Activated CD8-positive, alpha-beta T cell treated with anti-CD3 and anti-CD28 coated beads for 36 hours (primary cell): ENCODE measurements around the gene AGAP1. TPM values are rescaled to one million over a fixed set of nuclear protein-coding genes. Genes with fewer than 3 reads are reported as not detected.

Source experiments
- ATAC-seq: fragments of 200-7000 bp; cut with Tn5 transposase; one replicate; pipeline ENCODE4 v1.10.0; 2021; ENCODE audit warnings: mild to moderate bottlenecking, moderate library complexity
- CTCF ChIA-PET: fragments of 350-600 bp; sonication (Branson Sonifier 250); formaldehyde crosslinking; loops from one replicate; lab custom pipeline; 2021; ENCODE audit warnings: antibody characterized with exemption; lab: Charles Lee
- POLR2A ChIA-PET: fragments of 350-600 bp; sonication (Branson Sonifier 250); formaldehyde crosslinking; loops from one replicate; lab custom pipeline; 2021; ENCODE audit warnings: antibody characterized with exemption; lab: Charles Lee
- DNase-seq: peaks from one replicate; pipeline ENCODE4 v3.0.0-alpha.2; 2020
- H3K27ac Mint-ChIP-seq: one replicate; pipeline ENCODE4 v1.8.0; 2021; ENCODE audit warnings: mild to moderate bottlenecking, mixed read lengths
- H3K27me3 Mint-ChIP-seq: one replicate; pipeline ENCODE4 v1.8.0; 2021; ENCODE audit warnings: mixed read lengths
- H3K36me3 Mint-ChIP-seq: one replicate; pipeline ENCODE4 v1.8.0; 2021; ENCODE audit warnings: low read depth, mixed read lengths
- H3K4me1 Mint-ChIP-seq: one replicate; pipeline ENCODE4 v1.8.0; 2021; ENCODE audit warnings: low read depth, mixed read lengths
- H3K4me3 Mint-ChIP-seq: one replicate; pipeline ENCODE4 v1.8.0; 2021; ENCODE audit warnings: mild to moderate bottlenecking, moderate library complexity, mixed read lengths
- H3K9me3 Mint-ChIP-seq: one replicate; pipeline ENCODE4 v1.8.0; 2021; ENCODE audit warnings: mixed read lengths
- CTCF ChIP-seq: fragments of 200-600 bp; IDR thresholded peaks from one replicate; pipeline ENCODE4 v1.8.0; 2022; ENCODE audit warnings: antibody characterized with exemption, mild to moderate bottlenecking
- intact Hi-C: fragments of 100-400 bp; cut with micrococcal nuclease; formaldehyde crosslinking; loops from one replicate; pipeline ENCODE4 v1.10.0; 2022
- total RNA-seq, 2 experiments: library from RNA; stranded (reverse); gene quantifications; one replicate each; pipeline ENCODE4 v1.2.3, GENCODE V29; 2021

Gene AGAP1
- total RNA-seq, 2 experiments from 2014 or later: 2.5 to 2.9 TPM

- Mint-ChIP-seq H3K27me3 (no peaks in the 10 kb centered on the region), H3K9me3 (no peaks in the 10 kb centered on the region), H3K4me3 (no peak overlapping the region), H3K4me1 (no peaks in the 10 kb centered on the region), H3K27ac (no peak overlapping the region), H3K36me3 (no peaks in the 10 kb centered on the region)
- no peak for TF ChIP-seq CTCF
- no peak for DNase-seq
- intact Hi-C loops: no loop called here
- ATAC-seq: no peak
- POLR2A ChIA-PET: no interaction called here
- CTCF ChIA-PET: no interaction called here
Observed at GRCh38 chr2:235529621-235530020, 35.8 kb downstream of the AGAP1 start.

GRCh38 chr2:235530735-235531134 is 36.9 kb downstream of the AGAP1 start:
- Mint-ChIP-seq H3K4me3 (no peak overlapping the region), H3K9me3 (no peaks in the 10 kb centered on the region), H3K27me3 (no peaks in the 10 kb centered on the region), H3K27ac (no peak overlapping the region), H3K36me3 (no peaks in the 10 kb centered on the region), H3K4me1 (no peaks in the 10 kb centered on the region)
- DNase-seq (no peak), ATAC-seq (no peak)
- POLR2A ChIA-PET: no interaction called here
- intact Hi-C loops: no loop called here
- CTCF ChIA-PET: no interaction called here
- no peak for TF ChIP-seq CTCF

DNA sequence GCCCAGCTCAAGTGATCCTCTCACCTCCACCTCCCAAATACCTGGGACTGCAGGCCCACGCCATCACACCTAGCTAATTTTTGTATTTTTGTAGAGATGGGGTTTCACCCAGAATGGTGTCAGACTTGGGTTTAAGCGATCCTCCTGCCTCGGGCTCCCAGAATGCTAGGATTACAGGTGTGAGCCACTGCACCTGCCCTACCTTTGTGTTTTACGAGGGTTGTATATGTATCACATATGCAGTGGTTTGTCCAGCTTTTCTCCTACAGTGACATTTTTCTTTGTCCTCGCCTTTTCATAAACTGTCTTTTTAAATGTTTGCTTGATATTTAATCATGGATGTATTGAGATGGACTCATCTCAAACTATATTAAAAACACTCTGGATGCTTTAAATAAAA is 38.5 kb downstream of the AGAP1 start:
- intact Hi-C loops: no loop called here
- Mint-ChIP-seq H3K4me3 (no peak overlapping the region), H3K36me3 (no peaks in the 10 kb centered on the region), H3K4me1 (no peaks in the 10 kb centered on the region), H3K9me3 (no peaks in the 10 kb centered on the region), H3K27me3 (no peaks in the 10 kb centered on the region), H3K27ac (no peak overlapping the region)
- no peak for ATAC-seq
- TF ChIP-seq CTCF: no peak
- ChIA-PET CTCF (no interaction called here), POLR2A (interaction anchor here (1.0 kb wide), 1 partner anchor 41 kb away, joined by 4 read pairs; no protein-coding TSS in a partner anchor)
- DNase-seq: no peak

DNA sequence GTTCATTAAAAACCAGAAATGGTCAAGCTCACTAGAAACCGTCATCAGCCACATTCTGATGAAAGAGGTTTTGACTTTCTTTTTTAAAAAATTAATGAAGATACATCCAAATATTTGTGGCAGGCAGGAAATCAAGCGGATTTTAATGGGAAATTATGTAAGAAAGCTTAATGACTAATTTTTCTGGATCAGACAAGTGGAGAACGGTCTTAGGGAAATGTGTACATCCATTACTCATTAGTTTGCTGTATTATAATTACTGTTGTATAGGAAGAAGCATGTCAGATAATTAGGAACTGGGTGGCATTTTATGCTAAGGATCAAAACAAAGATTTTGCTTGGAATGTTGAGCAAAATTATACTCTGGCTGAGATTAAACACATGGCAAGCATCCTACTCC is 39.4 kb downstream of the AGAP1 start:
- no peak for TF ChIP-seq CTCF
- Mint-ChIP-seq H3K27ac (no peak overlapping the region), H3K36me3 (no peaks in the 10 kb centered on the region), H3K27me3 (no peaks in the 10 kb centered on the region), H3K4me3 (no peak overlapping the region), H3K4me1 (no peaks in the 10 kb centered on the region), H3K9me3 (no peaks in the 10 kb centered on the region)
- intact Hi-C loops: no loop called here
- CTCF ChIA-PET: no interaction called here
- DNase-seq: no peak
- POLR2A ChIA-PET: interaction anchor here (1.0 kb wide), 1 partner anchor 42 kb away, joined by 4 read pairs; no protein-coding TSS in a partner anchor
- ATAC-seq: no peak

DNA sequence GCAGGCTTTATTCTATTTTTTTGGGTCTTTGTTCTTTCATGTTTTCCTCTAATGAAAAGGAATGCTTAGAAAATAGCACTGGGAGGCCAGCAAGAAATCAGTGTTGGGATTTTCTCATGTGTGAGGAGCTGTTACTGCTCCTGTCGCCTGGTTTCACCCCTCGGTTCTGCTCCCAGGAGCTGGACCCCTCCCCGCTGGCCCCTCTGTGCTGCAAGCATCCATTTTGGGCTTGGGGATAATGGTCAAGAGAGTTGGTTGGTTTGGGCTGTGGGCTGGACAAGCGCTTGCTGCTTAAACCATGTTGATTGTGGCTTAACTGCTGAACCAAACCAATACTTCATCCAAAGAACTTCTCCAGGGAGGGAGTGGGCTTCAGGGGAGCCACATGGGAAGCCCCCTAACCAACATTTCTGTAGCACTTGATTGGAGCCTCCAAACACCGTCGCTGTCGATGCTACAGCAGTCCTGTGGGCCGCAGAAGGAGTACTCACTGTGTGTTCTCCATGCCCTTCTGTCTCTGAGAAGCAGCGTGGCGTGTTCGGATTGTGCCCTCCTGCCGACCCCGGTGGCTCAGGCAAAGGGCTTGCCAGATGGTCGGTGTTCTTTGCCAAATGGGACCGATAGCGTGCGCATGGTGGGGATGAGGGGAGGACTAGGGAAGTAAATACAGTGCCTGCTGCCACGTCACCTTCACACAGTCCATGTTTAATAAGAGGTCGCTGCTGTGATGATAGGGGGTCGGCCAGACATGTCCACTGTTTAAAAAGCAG is 40.0 kb downstream of the AGAP1 start:
- no peak for TF ChIP-seq CTCF
- POLR2A ChIA-PET: interaction anchor here (1.0 kb wide), 1 partner anchor 43 kb away, joined by 4 read pairs; no protein-coding TSS in a partner anchor
- Mint-ChIP-seq H3K36me3 (no peaks in the 10 kb centered on the region), H3K4me1 (no peaks in the 10 kb centered on the region), H3K9me3 (no peaks in the 10 kb centered on the region), H3K27me3 (no peaks in the 10 kb centered on the region), H3K4me3 (no peak overlapping the region), H3K27ac (no peak overlapping the region)
- CTCF ChIA-PET: no interaction called here
- ATAC-seq (no peak), DNase-seq (no peak)
- intact Hi-C loops: no loop called here
